Ishikawa (cell line): ENCODE results near the gene PLPPR5.

Experiments
- CREB1 ChIP-seq: IDR thresholded peaks from 2 replicates; pipeline ENCODE4 v1.6.1; 2012; ENCODE audit warnings: low read depth
- EGR1 ChIP-seq: IDR thresholded peaks from 2 replicates; pipeline ENCODE4 v1.6.1; 2012
- EP300 ChIP-seq: IDR thresholded peaks from 2 replicates; pipeline ENCODE4 v1.6.1; 2012; ENCODE audit warnings: borderline replicate concordance
- FOXM1 ChIP-seq: IDR thresholded peaks from 2 replicates; pipeline ENCODE4 v1.6.1; 2012; ENCODE audit warnings: low read depth, borderline replicate concordance
- MAX ChIP-seq: IDR thresholded peaks from 2 replicates; pipeline ENCODE4 v1.6.1; 2012
- NFIC ChIP-seq: IDR thresholded peaks from 2 replicates; pipeline ENCODE4 v1.6.1; 2012
- RAD21 ChIP-seq: IDR thresholded peaks from 2 replicates; pipeline ENCODE4 v1.6.1; 2012; ENCODE audit warnings: low read depth
- REST ChIP-seq: IDR thresholded peaks from 2 replicates; pipeline ENCODE4 v1.6.1; 2012; ENCODE audit warnings: low read depth, mild to moderate bottlenecking
- TAF1 ChIP-seq: IDR thresholded peaks from 2 replicates; pipeline ENCODE4 v1.6.1; 2012; ENCODE audit warnings: low read depth, mild to moderate bottlenecking
- TCF12 ChIP-seq: IDR thresholded peaks from 2 replicates; pipeline ENCODE4 v1.6.1; 2012; ENCODE audit warnings: low read depth
- TEAD4 ChIP-seq: IDR thresholded peaks from 2 replicates; pipeline ENCODE4 v1.6.1; 2012

GRCh38 chr1:99007366-99007765 lies 2.7 kb upstream of the PLPPR5 start:
- TF ChIP-seq TCF12 = no peak
- no peak for TF ChIP-seq EGR1
- TF ChIP-seq FOXM1 = no peak
- TF ChIP-seq TEAD4 = no peak
- TF ChIP-seq EP300 = no peak
- no peak for TF ChIP-seq TAF1
- TF ChIP-seq CREB1 = no peak
- TF ChIP-seq RAD21 = no peak
- no peak for TF ChIP-seq NFIC
- no peak for TF ChIP-seq MAX
- TF ChIP-seq REST = no peak
